IMR-90 (cell line): ENCODE data around the gene GTF2F2. TPM values are rescaled to one million over a fixed set of nuclear protein-coding genes. Genes with fewer than 3 reads are reported as not detected.
"Not testable (repeated sequence)": the region's sequence is repeated elsewhere in the genome, so short reads cannot be mapped to it uniquely, and the experiment has no call there.

Experiments used
- ATAC-seq: fragments of 200-7000 bp; cut with Tn5 transposase; 2 replicates; pipeline ENCODE4 v1.9.1; 2020; ENCODE audit warnings: low read depth, mild to moderate bottlenecking, moderate library complexity
- BruUV-seq: library from RNA; stranded (reverse); fragments of 400-500 nt; replicated peaks from 2 replicates; lab custom pipeline; 2021; lab: Mats Ljungman, UMichigan
- CTCF ChIA-PET: fragments of 300-600 bp; formaldehyde crosslinking; extraction: SDS; loops from one replicate; lab custom pipeline; 2021; ENCODE audit warnings: antibody characterized with exemption; lab: Yijun Ruan, JAX
- POLR2A ChIA-PET: fragments of 300-600 bp; sonication (Branson Sonifier 250); formaldehyde crosslinking; loops from one replicate; lab custom pipeline; 2022; ENCODE audit warnings: antibody characterized with exemption; ENCODE audit not compliant: unreplicated experiment; lab: Charles Lee
- DNase-seq: peaks from one replicate; pipeline ENCODE4 v3.0.0; 2013
- H2AFZ ChIP-seq: replicated peaks from 2 replicates; pipeline ENCODE3; 2013; ENCODE audit warnings: low read length, mild to moderate bottlenecking; ENCODE audit not compliant: poor library complexity
- H2AK5ac ChIP-seq: 2 replicates; pipeline ENCODE4 v1.6.1; 2013; ENCODE audit warnings: low read depth, low read length, inconsistent platforms
- H2AK9ac ChIP-seq: replicated peaks from 2 replicates; pipeline ENCODE3; 2013; ENCODE audit warnings: mild to moderate bottlenecking, low read depth, low read length, moderate library complexity; ENCODE audit not compliant: poor library complexity
- H2BK120ac ChIP-seq: 2 replicates; pipeline ENCODE4 v1.6.1; 2013; ENCODE audit warnings: low read depth, low read length, inconsistent platforms
- H2BK15ac ChIP-seq: 3 replicates; pipeline ENCODE4 v1.6.1; 2013; ENCODE audit warnings: low read depth, low read length, inconsistent platforms
- H2BK20ac ChIP-seq: 2 replicates; pipeline ENCODE4 v1.6.1; 2013; ENCODE audit warnings: low read depth, mild to moderate bottlenecking, inconsistent platforms, low read length, moderate library complexity
- H2BK5ac ChIP-seq: 2 replicates; pipeline ENCODE4 v1.6.1; 2013; ENCODE audit warnings: mild to moderate bottlenecking, low read depth, low read length, inconsistent platforms; ENCODE audit not compliant: poor library complexity, severe bottlenecking
- H3K14ac ChIP-seq: replicated peaks from 2 replicates; pipeline ENCODE4 v1.6.1; 2013; ENCODE audit warnings: low read depth, low read length, inconsistent platforms
- H3K18ac ChIP-seq: 2 replicates; pipeline ENCODE4 v1.6.1; 2013; ENCODE audit warnings: low read depth, low read length, control low read depth
- H3K23ac ChIP-seq: 2 replicates; pipeline ENCODE4 v1.6.1; 2013; ENCODE audit warnings: low read depth, low read length, inconsistent platforms
- H3K27ac ChIP-seq: 2 replicates; pipeline ENCODE4 v1.5.1; 2013; ENCODE audit warnings: mild to moderate bottlenecking, control low read depth, low read length; ENCODE audit not compliant: insufficient read depth
- H3K27me3 ChIP-seq: 2 replicates; pipeline ENCODE4 v1.6.1; 2013; ENCODE audit warnings: low read length; ENCODE audit not compliant: control insufficient read depth, insufficient read depth
- H3K36me3 ChIP-seq: 2 replicates; pipeline ENCODE4 v1.6.1; 2013; ENCODE audit warnings: low read length, mixed read lengths; ENCODE audit not compliant: control insufficient read depth, insufficient read depth
- H3K4ac ChIP-seq: 2 replicates; pipeline ENCODE4 v1.6.1; 2013; ENCODE audit warnings: low read depth, low read length, inconsistent platforms
- H3K4me1 ChIP-seq: 2 replicates; pipeline ENCODE4 v1.6.1; 2013; ENCODE audit warnings: low read length, mixed read lengths; ENCODE audit not compliant: control insufficient read depth, insufficient read depth
- H3K4me2 ChIP-seq: 2 replicates; pipeline ENCODE4 v1.6.1; 2013; ENCODE audit warnings: low read depth, mild to moderate bottlenecking, control low read depth, low read length, moderate library complexity
- H3K4me3 ChIP-seq: 2 replicates; pipeline ENCODE4 v1.5.1; 2013; ENCODE audit warnings: low read depth, mild to moderate bottlenecking, control low read depth, low read length, moderate library complexity; ENCODE audit not compliant: insufficient read depth
- H3K56ac ChIP-seq: 2 replicates; pipeline ENCODE4 v1.6.1; 2013; ENCODE audit warnings: low read length, inconsistent platforms; ENCODE audit not compliant: insufficient read depth; ENCODE audit errors: extremely low read depth
- H3K79me1 ChIP-seq, 2 experiments: 2 replicates each; pipeline ENCODE4 v1.6.1; 2013; ENCODE audit warnings: low read length in 2 of 2, inconsistent platforms in 1 of 2, low read depth in 1 of 2
- H3K9ac ChIP-seq: 2 replicates; pipeline ENCODE4 v1.6.1; 2013; ENCODE audit warnings: low read depth, low read length, control low read depth
- H3K9me1 ChIP-seq: 2 replicates; pipeline ENCODE4 v1.6.1; 2013; ENCODE audit warnings: low read length, inconsistent platforms; ENCODE audit not compliant: insufficient read depth
- H3K9me3 ChIP-seq: 2 replicates; pipeline ENCODE4 v1.6.1; 2013; ENCODE audit warnings: low read length; ENCODE audit not compliant: control insufficient read depth, insufficient read depth
- H4K20me1 ChIP-seq: 2 replicates; pipeline ENCODE4 v1.6.1; 2013; ENCODE audit warnings: low read length, inconsistent platforms; ENCODE audit not compliant: insufficient read depth
- H4K5ac ChIP-seq: 2 replicates; pipeline ENCODE4 v1.6.1; 2013; ENCODE audit warnings: mild to moderate bottlenecking, low read depth, low read length, control low read depth
- H4K8ac ChIP-seq, 2 experiments: 2 replicates each; pipeline ENCODE4 v1.6.1; 2013; ENCODE audit warnings: low read depth in 2 of 2, low read length in 2 of 2, control low read depth in 1 of 2, inconsistent platforms in 1 of 2
- H4K91ac ChIP-seq: 2 replicates; pipeline ENCODE4 v1.6.1; 2013; ENCODE audit warnings: low read depth, low read length, inconsistent platforms; ENCODE audit not compliant: insufficient read depth
- WGBS, 2 experiments: methylation state at CpG; one replicate each; pipeline versions ENCODE4 v1.1.5 to v1.1.7; 2013; ENCODE audit warnings: missing lambda C conversion rate in 2 of 2; ENCODE audit not compliant: insufficient read length in 1 of 2; ENCODE audit errors: extremely low coverage in 2 of 2; 5-methylcytosine and 5-hydroxymethylcytosine counted together
- dilution Hi-C: fragments of 300-500 bp; cut with HindIII; formaldehyde crosslinking; loops from one replicate; pipeline ENCODE4 v1.14.3; 2018; ENCODE audit warnings: low sequenced_read_pairs; ENCODE audit not compliant: unreplicated experiment
- in situ Hi-C: fragments of 300-500 bp; cut with MboI; formaldehyde crosslinking; loops from 3 replicates; pipeline ENCODE4 v1.14.3; 2019; ENCODE audit warnings: low sequenced_read_pairs, inconsistent platforms, mixed read lengths
- intact Hi-C: fragments of 100-400 bp; cut with micrococcal nuclease; formaldehyde crosslinking; loops from 2 replicates; pipeline ENCODE4 v1.10.0; 2022
- polyA plus RNA-seq, 3 experiments: library from polyadenylated mRNA; depleted of rRNA; stranded (reverse); fragments of >200 nt; gene quantifications; 2 replicates each; pipeline ENCODE4 v1.2.3, GENCODE V29; 2012; ENCODE audit warnings: low replicate concordance in 1 of 3
- total RNA-seq: library from RNA; depleted of rRNA; stranded (reverse); fragments of >200 nt; gene quantifications from 2 replicates; pipeline ENCODE4 v1.2.3, GENCODE V29; 2012

GTF2F2 gene
- total and polyA plus RNA-seq, 2 of the 4 experiments (the other 2 are of a cell fraction) = 16.5 to 21.0 TPM

DNA sequence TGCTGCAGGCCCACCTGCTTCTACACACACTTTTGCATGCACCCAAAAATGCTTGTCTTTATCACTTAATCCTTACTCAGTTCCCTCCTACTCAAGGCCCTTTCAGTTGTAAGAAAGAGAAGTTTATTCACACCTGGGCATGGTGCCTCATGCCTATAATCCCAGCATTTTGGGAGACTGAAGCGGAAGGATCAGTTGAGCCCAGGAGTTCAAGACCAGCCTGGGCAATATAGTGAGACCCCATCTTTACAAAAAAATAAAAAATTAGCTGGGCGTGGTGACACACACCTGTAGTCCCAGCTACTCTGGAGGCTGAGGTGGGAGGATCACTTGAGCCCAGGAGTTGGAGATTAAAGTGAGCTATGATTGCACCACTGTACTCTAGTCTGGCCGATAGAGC lies 178.2 kb downstream of the GTF2F2 start:
- H3K4me3 ChIP-seq, H4K8ac ChIP-seq, H2BK5ac ChIP-seq, H2BK20ac ChIP-seq, H4K5ac ChIP-seq, H4K91ac ChIP-seq, H3K9me3 ChIP-seq, H3K4ac ChIP-seq, intact Hi-C loops, H2BK15ac ChIP-seq, dilution Hi-C loops, H3K18ac ChIP-seq, H4K20me1 ChIP-seq, H3K4me2 ChIP-seq, H3K36me3 ChIP-seq, H2AK9ac ChIP-seq, H2AFZ ChIP-seq, H3K4me1 ChIP-seq, H3K9ac ChIP-seq, BruUV-seq, H3K27ac ChIP-seq, H3K14ac ChIP-seq, H3K79me1 ChIP-seq, H2AK5ac ChIP-seq, H3K23ac ChIP-seq, DNase-seq, ATAC-seq, H2BK120ac ChIP-seq, H3K27me3 ChIP-seq, POLR2A ChIA-PET, H3K56ac ChIP-seq: not testable (repeated sequence)
- H3K9me1 ChIP-seq = peaks cover 12% of the 10 kb centered on the region
- no CpG with 5 or more reads among the region's 3 CpGs for WGBS, 2 experiments
- in situ Hi-C loops = loop anchor here (5.0 kb wide), 1 partner anchor 256 kb away; no protein-coding TSS in a partner anchor
- CTCF ChIA-PET = interaction anchor here (0.9 kb wide), 1 partner anchor 11 kb away, joined by 3 read pairs; no protein-coding TSS in a partner anchor
